Brain microvascular endothelial cell (primary cell): ENCODE data around the gene CARD14.
A peak's percentile ranks its signal among the peaks of the same experiment; 100 is the strongest.

Experiments used
- DNase-seq: peaks from one replicate; pipeline ENCODE4 v3.0.0-alpha.2; 2020
- H3K27ac ChIP-seq: fragments of 250-450 bp; sonication (Bioruptor Pico); 2 replicates; pipeline ENCODE4 v1.5.1; 2020; ENCODE audit warnings: mild to moderate bottlenecking, moderate library complexity
- H3K27me3 ChIP-seq: fragments of 250-450 bp; sonication (Bioruptor Pico); replicated peaks from 2 replicates; pipeline ENCODE4 v1.5.1; 2020; ENCODE audit warnings: mild to moderate bottlenecking
- H3K36me3 ChIP-seq: fragments of 250-450 bp; sonication (Bioruptor Pico); replicated peaks from 2 replicates; pipeline ENCODE4 v1.5.1; 2020; ENCODE audit warnings: mild to moderate bottlenecking
- H3K4me3 ChIP-seq: 2 replicates; pipeline ENCODE4 v1.5.1; 2011; ENCODE audit warnings: low read depth, mild to moderate bottlenecking, control low read depth, low read length, moderate library complexity
- CTCF ChIP-seq: IDR thresholded peaks from 2 replicates; pipeline ENCODE4 v1.5.1; 2011; ENCODE audit warnings: low read depth, mild to moderate bottlenecking, moderate library complexity, low read length, control low read depth, inconsistent platforms; ENCODE audit errors: missing control alignments
- in situ Hi-C: cut with HindIII; loops from 2 replicates; pipeline ENCODE4 v1.10.0; 2017; ENCODE audit warnings: low sequenced_read_pairs, low pct_ligation_motif_present

The CARD14 gene

GRCh38 chr17:80169784-80170500 lies at the start of gene CARD14:
Gene CARD14 (plus strand): TSS chr17:80170030. CDS start chr17:80181439, 11,409 bp downstream.
- in situ Hi-C loops, result no loop called here
- TF ChIP-seq CTCF, result no peak
- Histone ChIP-seq H3K27me3 (peaks cover 4% of the 10 kb centered on the region), H3K4me3 (no peak within 1 kb of the TSS), H3K27ac (no peak within 1 kb of the TSS), H3K36me3 (no peaks in the 10 kb centered on the region)
- no peak for DNase-seq

- DNase-seq, result no peak
- H3K27me3 ChIP-seq, result no peaks in the 10 kb centered on the region
- in situ Hi-C loops, result no loop called here
These were observed 47.7 kb upstream of the CARD14 start for GRCh38 chr17:80122026-80122575.

GRCh38 chr17:80122926-80123505 lies 46.8 kb upstream of the CARD14 start:
- no peak overlapping the region for H3K4me3 ChIP-seq
- in situ Hi-C loops, result no loop called here
- H3K27ac ChIP-seq, result no peak overlapping the region
- no peak for TF ChIP-seq CTCF
- no peak for DNase-seq
- H3K36me3 ChIP-seq, result no peaks in the 10 kb centered on the region
- no peaks in the 10 kb centered on the region for H3K27me3 ChIP-seq

More at GRCh38 chr17:80122026-80122575, 47.7 kb upstream of the CARD14 start:
- Histone ChIP-seq H3K36me3 (no peaks in the 10 kb centered on the region), H3K4me3 (no peak overlapping the region), H3K27ac (no peak overlapping the region)
- no peak for TF ChIP-seq CTCF

GRCh38 chr17:80123791-80124190 lies 46.0 kb upstream of the CARD14 start:
- Histone ChIP-seq H3K36me3 (no peaks in the 10 kb centered on the region), H3K27ac (no peak overlapping the region), H3K4me3 (no peak overlapping the region), H3K27me3 (no peaks in the 10 kb centered on the region)
- no peak for TF ChIP-seq CTCF
- DNase-seq, result no peak
- in situ Hi-C loops, result no loop called here

- H3K4me3 ChIP-seq, result no peak overlapping the region
- TF ChIP-seq CTCF, result peak; percentile 78
- H3K36me3 ChIP-seq, result no peaks in the 10 kb centered on the region
- in situ Hi-C loops, result no loop called here
- DNase-seq, result no peak
- H3K27me3 ChIP-seq, result no peaks in the 10 kb centered on the region
- H3K27ac ChIP-seq, result no peak overlapping the region
These were observed 45.4 kb upstream of the CARD14 start for GRCh38 chr17:80124351-80124981.
